ENCODE results near the gene SPACA4.

Gene SPACA4

DNA sequence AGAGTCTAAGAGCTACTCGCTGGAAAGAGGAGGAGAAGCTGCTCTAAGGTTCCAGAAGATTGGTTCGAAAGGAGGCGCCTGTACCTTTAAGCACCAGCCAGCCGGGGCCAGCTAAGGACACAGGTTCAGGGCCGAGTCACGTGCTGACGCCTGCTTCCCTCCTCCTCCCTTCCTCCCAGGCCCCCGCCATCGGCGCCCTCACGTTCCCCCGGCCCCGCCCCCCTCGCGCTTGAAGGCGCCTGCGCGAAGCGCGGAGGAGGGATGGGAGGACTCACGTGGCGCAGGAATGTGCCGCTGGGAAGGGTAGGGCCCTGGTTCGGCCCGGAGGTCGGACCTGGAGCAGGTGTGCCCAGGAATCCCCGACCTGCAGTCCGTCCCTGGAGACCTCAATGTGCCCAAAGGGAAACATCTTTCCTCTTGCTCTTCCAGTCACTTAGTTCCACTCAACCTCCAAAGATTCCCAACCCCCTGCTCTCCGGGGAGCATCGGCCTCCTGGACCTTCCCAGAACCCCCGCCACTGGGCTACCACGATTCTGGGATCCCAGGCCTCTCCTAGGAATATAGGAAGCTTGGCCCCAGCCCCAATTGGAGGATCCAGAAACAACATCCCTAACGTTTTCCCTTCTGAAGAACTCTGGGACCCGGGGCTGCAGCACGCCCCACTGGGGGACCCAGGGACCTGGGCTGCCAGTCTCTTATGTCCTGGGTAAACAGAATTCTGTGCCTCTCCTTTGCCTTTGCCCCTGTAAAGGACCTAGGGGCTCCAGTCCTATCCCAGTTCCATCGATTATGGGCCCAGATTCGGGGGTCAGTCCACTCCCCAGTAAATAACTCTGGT lies 28.1 kb downstream of the SPACA4 start:
- TF ChIP-seq, protein P1, sequence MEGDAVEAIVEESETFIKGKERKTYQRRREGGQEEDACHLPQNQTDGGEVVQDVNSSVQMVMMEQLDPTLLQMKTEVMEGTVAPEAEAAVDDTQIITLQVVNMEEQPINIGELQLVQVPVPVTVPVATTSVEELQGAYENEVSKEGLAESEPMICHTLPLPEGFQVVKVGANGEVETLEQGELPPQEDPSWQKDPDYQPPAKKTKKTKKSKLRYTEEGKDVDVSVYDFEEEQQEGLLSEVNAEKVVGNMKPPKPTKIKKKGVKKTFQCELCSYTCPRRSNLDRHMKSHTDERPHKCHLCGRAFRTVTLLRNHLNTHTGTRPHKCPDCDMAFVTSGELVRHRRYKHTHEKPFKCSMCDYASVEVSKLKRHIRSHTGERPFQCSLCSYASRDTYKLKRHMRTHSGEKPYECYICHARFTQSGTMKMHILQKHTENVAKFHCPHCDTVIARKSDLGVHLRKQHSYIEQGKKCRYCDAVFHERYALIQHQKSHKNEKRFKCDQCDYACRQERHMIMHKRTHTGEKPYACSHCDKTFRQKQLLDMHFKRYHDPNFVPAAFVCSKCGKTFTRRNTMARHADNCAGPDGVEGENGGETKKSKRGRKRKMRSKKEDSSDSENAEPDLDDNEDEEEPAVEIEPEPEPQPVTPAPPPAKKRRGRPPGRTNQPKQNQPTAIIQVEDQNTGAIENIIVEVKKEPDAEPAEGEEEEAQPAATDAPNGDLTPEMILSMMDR (IDR thresholded peaks at IDR 0.05): no peak

DNA sequence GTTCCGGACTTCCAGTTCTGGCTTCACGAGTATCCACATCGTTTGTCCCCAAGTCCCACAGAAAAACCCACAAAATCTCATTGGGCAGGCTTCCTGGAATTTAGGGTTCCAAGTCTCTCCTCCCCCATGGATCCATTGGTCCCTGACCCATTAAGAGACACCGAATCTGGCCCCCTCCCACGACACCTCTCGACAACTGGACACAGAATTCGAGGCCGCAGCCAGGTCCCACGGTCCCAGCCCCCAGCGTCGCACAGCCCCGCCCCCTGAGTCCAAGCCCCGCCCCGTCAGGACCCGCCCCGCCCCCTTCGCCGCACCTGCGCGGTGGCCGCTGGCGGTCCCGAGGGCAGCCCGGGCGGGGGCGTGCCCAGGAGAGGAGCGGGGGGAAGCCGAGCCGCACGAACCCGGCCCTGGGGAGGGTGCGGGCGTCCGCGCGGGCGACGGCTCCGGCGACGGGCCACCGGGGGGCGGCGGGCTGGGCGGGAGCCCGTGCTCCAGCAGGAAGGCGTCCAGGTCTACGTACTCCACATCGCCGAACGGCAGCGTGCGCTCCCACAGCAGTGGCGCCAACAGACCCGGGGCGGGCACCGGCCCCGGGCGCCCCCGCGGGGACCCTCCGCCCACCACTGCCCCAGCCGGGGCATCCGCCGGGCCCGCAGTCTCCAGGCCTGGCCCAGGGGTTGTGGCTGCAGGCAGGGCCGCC lies 28.9 kb downstream of the SPACA4 start:
- TF ChIP-seq, protein P1 (IDR thresholded peaks at IDR 0.05): no peak

- TF ChIP-seq, protein P1 (IDR thresholded peaks at IDR 0.05): no peak
These were observed 29.7 kb downstream of the SPACA4 start for GRCh38 chr19:48635966-48636858.

DNA sequence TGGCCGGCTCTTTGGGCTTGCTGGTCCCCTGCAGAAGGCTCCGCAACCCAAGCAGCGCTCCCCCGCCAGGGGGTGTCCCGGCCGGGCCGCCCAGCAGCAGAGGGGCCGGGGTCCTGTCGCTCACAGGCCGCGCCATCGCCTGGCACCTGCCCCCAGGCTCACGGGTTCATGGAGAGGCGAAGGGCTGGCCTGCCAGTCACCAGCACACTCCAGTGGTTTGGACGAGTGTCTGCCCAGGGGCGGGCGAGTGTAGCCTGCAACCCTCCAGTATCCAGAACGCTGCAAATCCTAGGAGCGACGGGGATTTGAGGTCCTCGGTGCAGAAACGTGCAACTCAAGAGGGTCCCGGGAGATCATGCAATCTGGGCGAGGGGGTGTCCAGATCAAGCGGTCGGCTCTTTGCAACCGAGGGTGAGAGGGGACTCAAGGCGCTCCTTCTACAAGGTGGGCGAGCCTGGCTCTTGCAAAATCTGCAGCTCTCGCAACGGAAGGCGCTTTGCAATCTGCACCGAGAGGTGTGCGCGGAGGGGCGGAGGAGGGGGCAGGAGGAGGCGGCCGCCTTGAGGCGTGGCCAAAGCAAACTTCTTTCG lies 30.4 kb downstream of the SPACA4 start, which contains the start of gene DBP:
DBP (minus strand) TSS at position 521 of the 590 bp plus-strand sequence; CDS start at position 136, 385 bp downstream.
- TF ChIP-seq, protein P1 (IDR thresholded peaks at IDR 0.05): no peak

- TF ChIP-seq, protein P1 (IDR thresholded peaks at IDR 0.05): no peak
These were observed 31.0 kb downstream of the SPACA4 start for GRCh38 chr19:48637449-48637947.

- TF ChIP-seq, protein P1 (IDR thresholded peaks at IDR 0.05): no peak; the same call in 1 of the 2 replicates
These were observed 31.6 kb downstream of the SPACA4 start for GRCh38 chr19:48637948-48638830.
